ENCODE measurements around the gene CCSER1.

DNA sequence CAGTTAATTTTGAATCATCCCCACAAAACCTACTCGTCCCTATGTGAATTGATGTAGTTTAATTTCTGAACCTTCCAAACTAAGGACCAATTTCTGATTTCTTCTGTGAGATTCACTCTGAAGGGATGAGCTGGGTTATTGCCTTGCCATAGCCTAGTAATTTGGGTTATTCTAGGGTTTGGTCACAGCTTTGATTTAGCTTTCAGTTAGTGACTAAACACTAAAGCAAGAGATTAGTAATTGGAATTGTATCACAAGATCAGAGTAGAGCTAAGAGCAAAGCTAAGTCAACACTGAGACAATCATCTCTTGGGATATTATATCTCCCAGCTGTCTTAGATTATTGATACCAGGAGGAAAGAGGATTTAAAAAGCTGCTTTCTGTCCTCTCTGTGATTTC is 588.0 kb downstream of the CCSER1 start:
- TF ChIP-seq, protein P1, sequence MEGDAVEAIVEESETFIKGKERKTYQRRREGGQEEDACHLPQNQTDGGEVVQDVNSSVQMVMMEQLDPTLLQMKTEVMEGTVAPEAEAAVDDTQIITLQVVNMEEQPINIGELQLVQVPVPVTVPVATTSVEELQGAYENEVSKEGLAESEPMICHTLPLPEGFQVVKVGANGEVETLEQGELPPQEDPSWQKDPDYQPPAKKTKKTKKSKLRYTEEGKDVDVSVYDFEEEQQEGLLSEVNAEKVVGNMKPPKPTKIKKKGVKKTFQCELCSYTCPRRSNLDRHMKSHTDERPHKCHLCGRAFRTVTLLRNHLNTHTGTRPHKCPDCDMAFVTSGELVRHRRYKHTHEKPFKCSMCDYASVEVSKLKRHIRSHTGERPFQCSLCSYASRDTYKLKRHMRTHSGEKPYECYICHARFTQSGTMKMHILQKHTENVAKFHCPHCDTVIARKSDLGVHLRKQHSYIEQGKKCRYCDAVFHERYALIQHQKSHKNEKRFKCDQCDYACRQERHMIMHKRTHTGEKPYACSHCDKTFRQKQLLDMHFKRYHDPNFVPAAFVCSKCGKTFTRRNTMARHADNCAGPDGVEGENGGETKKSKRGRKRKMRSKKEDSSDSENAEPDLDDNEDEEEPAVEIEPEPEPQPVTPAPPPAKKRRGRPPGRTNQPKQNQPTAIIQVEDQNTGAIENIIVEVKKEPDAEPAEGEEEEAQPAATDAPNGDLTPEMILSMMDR (IDR thresholded peaks at IDR 0.05; ENCODE audit: borderline replicate concordance, extremely low read depth, low read length, poor library complexity, severe bottlenecking): no peak
- no peak for TF ChIP-seq EZH2 (IDR thresholded peaks at IDR 0.05; ENCODE audit: borderline replicate concordance, low read depth, low read length, severe bottlenecking)
